Astrocyte (in vitro differentiated cells and primary cell): ENCODE measurements around the gene FAAH.

Experiments used
- CTCF ChIP-seq: IDR thresholded peaks from 2 replicates; pipeline ENCODE4 v1.5.1; 2011; ENCODE audit warnings: low read depth, mild to moderate bottlenecking, inconsistent platforms, low read length, moderate library complexity; ENCODE audit not compliant: insufficient read depth
- EZH2 ChIP-seq: IDR thresholded peaks from 2 replicates; pipeline ENCODE4 v1.6.1; 2012; ENCODE audit warnings: mild to moderate bottlenecking, low read length, inconsistent platforms; ENCODE audit not compliant: insufficient read depth

- TF ChIP-seq CTCF (no peak), EZH2 (no peak)
These were observed 67.1 kb downstream of the FAAH start for GRCh38 chr1:46461017-46461808.
